Hepatocyte (in vitro differentiated cells): Measurements from ENCODE around the gene FMN1.

ENCODE experiments used
- EZH2 ChIP-seq: fragments of 200-600 bp; sonication (generic); IDR thresholded peaks from 2 replicates; pipeline ENCODE4 v1.6.1; 2016; ENCODE audit warnings: antibody characterized with exemption, mild to moderate bottlenecking, borderline replicate concordance
- EZH2phosphoT487 ChIP-seq: fragments of 200-600 bp; sonication (generic); IDR thresholded peaks from one replicate; pipeline ENCODE4 v1.6.1; 2018; ENCODE audit warnings: antibody characterized with exemption, mild to moderate bottlenecking, low read depth, moderate library complexity; ENCODE audit not compliant: unreplicated experiment, severe bottlenecking
- TF ChIP-seq, protein P1 (sequence below): fragments of 200-600 bp; sonication (generic); IDR thresholded peaks from 2 replicates; pipeline ENCODE4 v1.5.1; 2016; ENCODE audit warnings: antibody characterized with exemption, mild to moderate bottlenecking; ENCODE audit not compliant: poor library complexity

DNA sequence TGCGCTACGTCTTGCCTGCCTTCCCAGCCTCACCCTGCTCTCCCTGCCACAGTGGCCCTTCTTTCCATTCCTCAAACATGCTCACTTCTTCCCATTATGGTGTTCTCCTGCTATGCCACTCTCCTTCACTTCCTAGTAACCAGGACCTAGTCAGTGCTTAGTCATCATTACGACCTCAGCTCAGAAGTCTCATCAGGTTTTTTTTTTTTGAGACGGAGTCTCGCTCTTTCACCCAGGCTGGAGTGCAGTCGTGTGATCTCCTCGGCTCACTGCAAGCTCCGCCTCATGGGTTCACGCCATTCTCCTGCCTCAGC, 327.2 kb downstream of the FMN1 start:
- TF ChIP-seq, protein P1, sequence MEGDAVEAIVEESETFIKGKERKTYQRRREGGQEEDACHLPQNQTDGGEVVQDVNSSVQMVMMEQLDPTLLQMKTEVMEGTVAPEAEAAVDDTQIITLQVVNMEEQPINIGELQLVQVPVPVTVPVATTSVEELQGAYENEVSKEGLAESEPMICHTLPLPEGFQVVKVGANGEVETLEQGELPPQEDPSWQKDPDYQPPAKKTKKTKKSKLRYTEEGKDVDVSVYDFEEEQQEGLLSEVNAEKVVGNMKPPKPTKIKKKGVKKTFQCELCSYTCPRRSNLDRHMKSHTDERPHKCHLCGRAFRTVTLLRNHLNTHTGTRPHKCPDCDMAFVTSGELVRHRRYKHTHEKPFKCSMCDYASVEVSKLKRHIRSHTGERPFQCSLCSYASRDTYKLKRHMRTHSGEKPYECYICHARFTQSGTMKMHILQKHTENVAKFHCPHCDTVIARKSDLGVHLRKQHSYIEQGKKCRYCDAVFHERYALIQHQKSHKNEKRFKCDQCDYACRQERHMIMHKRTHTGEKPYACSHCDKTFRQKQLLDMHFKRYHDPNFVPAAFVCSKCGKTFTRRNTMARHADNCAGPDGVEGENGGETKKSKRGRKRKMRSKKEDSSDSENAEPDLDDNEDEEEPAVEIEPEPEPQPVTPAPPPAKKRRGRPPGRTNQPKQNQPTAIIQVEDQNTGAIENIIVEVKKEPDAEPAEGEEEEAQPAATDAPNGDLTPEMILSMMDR, result no peak
- TF ChIP-seq EZH2, result no peak
- no peak for TF ChIP-seq EZH2phosphoT487
